ENCODE data around the gene TPRN.

The TPRN gene

DNA sequence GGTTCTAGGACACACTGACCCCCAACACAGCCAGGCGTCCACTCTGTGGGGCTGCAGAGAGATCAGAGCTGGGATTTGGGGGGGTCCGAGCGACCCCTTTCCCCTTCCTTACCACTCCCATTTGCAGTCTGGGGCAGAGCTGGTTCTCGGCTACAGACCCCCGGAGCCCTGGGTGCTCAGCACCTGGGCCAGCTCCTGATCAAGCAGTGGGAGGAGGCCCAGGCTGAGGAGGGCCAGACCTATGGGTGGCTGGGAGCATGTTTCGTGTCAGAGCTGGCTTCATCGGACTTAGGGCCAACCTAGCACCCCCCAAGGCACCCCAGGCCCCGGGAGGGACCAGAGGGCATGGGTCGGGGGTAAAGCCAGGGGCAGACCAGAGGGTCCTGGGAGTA, 54.0 kb downstream of the TPRN start:
- DNase-seq (ENCODE audit: low read depth in 2 of 2, low spot score in 1 of 2) = no peak

DNA sequence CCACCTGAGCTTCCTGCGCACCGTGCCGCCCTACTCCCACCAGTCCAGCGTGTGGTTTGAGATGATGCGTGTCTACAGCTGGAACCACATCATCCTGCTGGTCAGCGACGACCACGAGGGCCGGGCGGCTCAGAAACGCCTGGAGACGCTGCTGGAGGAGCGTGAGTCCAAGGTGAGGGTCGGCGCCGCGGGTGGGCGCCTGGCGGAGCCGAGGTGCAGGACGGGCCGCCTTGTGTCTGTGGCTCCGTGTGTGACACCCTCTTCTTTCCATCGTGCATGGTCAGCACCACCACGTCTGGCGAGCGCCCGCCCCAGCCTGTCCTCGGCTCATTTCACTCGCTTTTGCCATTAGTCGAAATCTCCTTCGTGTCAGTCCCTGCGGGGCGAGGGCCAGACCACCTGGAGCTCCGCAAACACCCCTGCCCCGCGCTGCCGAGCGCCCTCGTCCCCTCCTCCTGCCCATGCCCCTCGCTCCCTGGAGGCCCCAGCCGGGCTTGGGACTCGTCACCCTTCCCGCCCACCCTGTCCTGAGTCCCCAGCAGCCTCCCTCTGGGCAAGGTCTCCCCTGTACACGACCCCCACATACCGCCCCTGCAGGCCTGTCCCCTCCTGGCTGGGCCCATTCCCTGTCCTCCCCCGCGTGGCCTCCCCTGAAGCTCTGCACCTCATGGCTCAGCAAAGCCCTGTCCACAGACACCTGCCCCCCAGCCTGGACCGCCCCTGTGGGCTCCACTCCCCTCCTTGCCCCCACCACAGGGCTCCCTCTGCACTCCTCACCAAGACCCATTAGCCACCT, 54.6 kb downstream of the TPRN start:
- no peak for DNase-seq (ENCODE audit: low read depth in 2 of 2, low spot score in 1 of 2)

DNA sequence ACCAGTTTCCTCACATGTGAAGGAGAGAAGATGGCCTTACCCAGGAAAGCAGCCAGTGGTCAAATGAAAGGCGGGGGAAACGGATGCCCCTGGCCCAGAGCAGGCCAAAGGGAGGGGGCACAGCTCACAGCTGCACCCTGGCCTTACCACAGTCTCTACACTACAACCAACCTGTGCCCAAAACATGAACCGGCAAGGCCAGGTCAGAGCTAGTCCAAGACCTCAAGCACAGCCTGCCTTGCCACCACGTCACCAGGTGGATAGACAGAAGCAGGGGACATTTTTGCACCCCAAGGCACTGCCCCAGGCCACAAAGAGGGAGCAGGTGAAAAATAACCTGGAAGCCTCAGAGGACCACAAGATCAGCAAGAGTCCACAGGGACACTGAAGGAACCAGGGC, 57.1 kb downstream of the TPRN start:
- DNase-seq (ENCODE audit: low read depth in 2 of 2, low spot score in 1 of 2) = no peak

DNA sequence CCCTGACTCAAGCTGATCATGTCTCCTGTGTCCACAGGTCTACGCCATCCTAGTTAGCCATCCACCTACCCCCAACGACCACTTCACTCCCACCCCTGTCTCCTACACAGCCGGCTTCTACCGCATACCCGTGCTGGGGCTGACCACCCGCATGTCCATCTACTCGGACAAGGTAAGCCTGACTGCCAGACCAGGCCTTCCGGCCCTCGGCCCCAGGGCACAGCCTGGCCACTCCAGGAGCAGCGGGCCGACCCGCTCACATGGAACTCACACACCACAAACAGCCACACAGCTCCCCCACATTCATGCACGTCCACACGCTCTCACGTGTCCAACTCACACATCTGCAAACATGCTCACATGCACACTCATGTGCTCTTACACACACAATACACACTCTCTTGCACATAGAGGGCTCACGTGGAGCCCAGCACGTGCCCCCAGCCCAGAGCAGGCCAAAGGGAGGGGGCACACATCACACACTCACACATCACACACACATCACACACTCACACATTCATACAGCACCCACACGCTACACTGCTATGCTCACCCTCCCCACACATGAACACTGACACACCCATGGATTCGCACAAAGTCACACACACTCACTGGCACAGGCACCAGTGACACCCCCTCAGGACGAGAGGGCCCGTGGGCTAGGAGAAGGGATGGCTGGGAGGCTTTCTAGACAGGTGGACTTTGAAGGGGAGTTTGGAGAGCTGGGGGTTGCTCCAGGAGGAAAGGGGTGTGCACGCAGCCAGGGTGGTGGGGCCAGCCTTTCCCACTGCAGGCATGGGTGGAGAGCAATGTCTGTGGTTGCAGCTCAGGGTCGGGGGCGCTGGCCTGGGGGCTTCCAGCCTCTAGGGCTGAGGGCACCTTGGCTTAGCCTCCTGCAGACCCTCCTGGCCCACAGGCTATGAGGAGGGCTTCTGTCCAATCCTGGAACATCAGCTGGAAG, 58.3 kb downstream of the TPRN start:
- no peak for DNase-seq (ENCODE audit: low read depth in 2 of 2, low spot score in 1 of 2)
